ENCODE measurements around the gene TIMMDC1. TPM values are rescaled to one million over a fixed set of nuclear protein-coding genes. Genes with fewer than 3 reads are reported as not detected.

TIMMDC1 gene
- total and polyA plus RNA-seq, 4 donors, result 60.5 to 98.9 (median 87.7) TPM

DNA sequence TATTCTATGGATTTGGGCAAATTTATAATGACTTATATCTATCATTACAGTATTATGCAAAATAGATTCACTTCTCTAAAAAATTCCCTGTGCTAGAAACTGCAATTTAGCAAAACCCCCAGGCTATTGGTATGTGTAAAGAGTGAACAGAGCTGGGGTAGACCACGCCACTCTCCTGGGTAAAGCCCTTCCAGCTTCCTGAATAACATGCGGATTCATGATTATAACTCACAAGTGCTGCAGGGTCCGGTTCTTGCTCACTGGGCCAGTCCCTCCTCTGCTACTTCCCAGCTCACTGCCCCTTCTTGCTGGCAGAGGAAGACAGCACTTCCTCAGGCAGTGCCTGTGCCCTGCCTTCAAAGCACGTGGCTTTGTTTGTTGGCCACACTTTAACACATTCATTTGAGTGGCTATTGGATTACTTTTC is 57.0 kb downstream of the TIMMDC1 start:
- TF ChIP-seq CTCF (IDR thresholded peaks at IDR 0.05; ENCODE audit: control extremely low read depth, extremely low read depth), result no peak
- DNase-seq, result no peak

DNA sequence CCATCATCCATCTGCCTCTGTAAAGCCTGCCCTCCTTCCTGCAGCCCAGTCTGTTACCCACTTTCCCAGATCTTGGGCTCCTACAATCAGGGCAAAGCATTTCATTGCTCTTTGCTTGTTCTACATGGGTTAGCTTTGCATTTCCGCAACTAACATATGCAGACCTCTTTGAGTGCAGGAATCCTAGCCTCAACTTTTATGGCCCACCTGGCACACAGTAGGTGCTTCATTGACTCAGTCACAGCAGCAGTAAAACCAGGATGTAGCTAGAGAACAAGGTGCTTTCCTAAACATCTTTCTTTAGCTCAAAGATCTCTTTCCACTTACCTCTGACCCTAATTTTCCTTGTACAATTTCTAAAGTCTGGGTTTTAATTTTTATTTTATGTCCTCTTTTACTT is 57.6 kb downstream of the TIMMDC1 start:
- no peak overlapping the region for H3K9ac ChIP-seq (ENCODE audit: insufficient read depth in 1 of 2, low read length in 2 of 2)
- no peaks in the 10 kb centered on the region for H3K27me3 ChIP-seq (ENCODE audit: control insufficient read depth in 3 of 3, insufficient read depth in 3 of 3, low read length in 2 of 3)
- peaks cover 0 to 3% (median 0%) of the 10 kb centered on the region in 4 donors for H3K36me3 ChIP-seq (ENCODE audit: control insufficient read depth in 4 of 4, insufficient read depth in 4 of 4, low read length in 4 of 4)
- no peak overlapping the region for H3K27ac ChIP-seq (ENCODE audit: low read depth in 1 of 2, low read length in 1 of 2)
- ATAC-seq (ENCODE audit: insufficient read depth, low FRiP score) (no peak), DNase-seq (no peak)
- TF ChIP-seq CTCF (IDR thresholded peaks at IDR 0.05; ENCODE audit: control extremely low read depth, extremely low read depth), result no peak
- H3K9me3 ChIP-seq (ENCODE audit: control insufficient read depth in 4 of 4, insufficient read depth in 3 of 4, low read length in 3 of 4), result no peaks in the 10 kb centered on the region
- WGBS, 2 donors, result 73 to 97% methylated on average over 1 of the region's 1 CpG
- peaks cover 0 to 2% (median 0%) of the 10 kb centered on the region in 5 donors for H3K4me1 ChIP-seq (ENCODE audit: control insufficient read depth in 5 of 5, insufficient read depth in 5 of 5, low read length in 5 of 5)
- no peak overlapping the region for H3K4me3 ChIP-seq

More for the DNA sequence above, 57.0 kb downstream of the TIMMDC1 start:
- H3K27ac ChIP-seq (ENCODE audit: low read depth in 1 of 2, low read length in 1 of 2), result no peak overlapping the region
- 28 to 31% methylated on average over 4 of the region's 4 CpGs for WGBS, 2 donors
- H3K9me3 ChIP-seq (ENCODE audit: control insufficient read depth in 4 of 4, insufficient read depth in 3 of 4, low read length in 3 of 4), result no peaks in the 10 kb centered on the region
- H3K27me3 ChIP-seq (ENCODE audit: control insufficient read depth in 3 of 3, insufficient read depth in 3 of 3, low read length in 2 of 3), result no peaks in the 10 kb centered on the region
- no peak overlapping the region for H3K9ac ChIP-seq (ENCODE audit: insufficient read depth in 1 of 2, low read length in 2 of 2)
- no peak overlapping the region for H3K4me3 ChIP-seq
- peak; percentile 49 for ATAC-seq (ENCODE audit: insufficient read depth, low FRiP score)
- H3K36me3 ChIP-seq (ENCODE audit: control insufficient read depth in 4 of 4, insufficient read depth in 4 of 4, low read length in 4 of 4), result peaks cover 0 to 7% (median 0%) of the 10 kb centered on the region in 4 donors
- H3K4me1 ChIP-seq (ENCODE audit: control insufficient read depth in 5 of 5, insufficient read depth in 5 of 5, low read length in 5 of 5), result peaks cover 0 to 2% (median 0%) of the 10 kb centered on the region in 5 donors

GRCh38 chr3:119557192-119557876 is 59.0 kb downstream of the TIMMDC1 start:
- no peak for DNase-seq
- ATAC-seq (ENCODE audit: insufficient read depth, low FRiP score), result no peak
- no peak overlapping the region for H3K9ac ChIP-seq (ENCODE audit: insufficient read depth in 1 of 2, low read length in 2 of 2)
- WGBS, 2 donors, result 89 to 94% methylated on average over 7 of the region's 7 CpGs
- H3K27me3 ChIP-seq (ENCODE audit: control insufficient read depth in 3 of 3, insufficient read depth in 3 of 3, low read length in 2 of 3), result no peaks in the 10 kb centered on the region
- H3K4me1 ChIP-seq (ENCODE audit: control insufficient read depth in 5 of 5, insufficient read depth in 5 of 5, low read length in 5 of 5), result peaks cover 0 to 2% (median 0%) of the 10 kb centered on the region in 5 donors
- no peak for TF ChIP-seq CTCF (IDR thresholded peaks at IDR 0.05; ENCODE audit: control extremely low read depth, extremely low read depth)
- H3K27ac ChIP-seq (ENCODE audit: low read depth in 1 of 2, low read length in 1 of 2), result no peak overlapping the region
- no peaks in the 10 kb centered on the region for H3K9me3 ChIP-seq (ENCODE audit: control insufficient read depth in 4 of 4, insufficient read depth in 3 of 4, low read length in 3 of 4)
- H3K36me3 ChIP-seq (ENCODE audit: control insufficient read depth in 4 of 4, insufficient read depth in 4 of 4, low read length in 4 of 4), result no peaks in the 10 kb centered on the region
- H3K4me3 ChIP-seq, result no peak overlapping the region

All from lung (tissue), 12 donors.